ENCODE data around the gene FAM219B.

- TF ChIP-seq POLR2A (IDR thresholded peaks at IDR 0.05) = no peak
- TF ChIP-seq POLR2AphosphoS5 (IDR thresholded peaks at IDR 0.05) = no peak
- TF ChIP-seq, protein P1, sequence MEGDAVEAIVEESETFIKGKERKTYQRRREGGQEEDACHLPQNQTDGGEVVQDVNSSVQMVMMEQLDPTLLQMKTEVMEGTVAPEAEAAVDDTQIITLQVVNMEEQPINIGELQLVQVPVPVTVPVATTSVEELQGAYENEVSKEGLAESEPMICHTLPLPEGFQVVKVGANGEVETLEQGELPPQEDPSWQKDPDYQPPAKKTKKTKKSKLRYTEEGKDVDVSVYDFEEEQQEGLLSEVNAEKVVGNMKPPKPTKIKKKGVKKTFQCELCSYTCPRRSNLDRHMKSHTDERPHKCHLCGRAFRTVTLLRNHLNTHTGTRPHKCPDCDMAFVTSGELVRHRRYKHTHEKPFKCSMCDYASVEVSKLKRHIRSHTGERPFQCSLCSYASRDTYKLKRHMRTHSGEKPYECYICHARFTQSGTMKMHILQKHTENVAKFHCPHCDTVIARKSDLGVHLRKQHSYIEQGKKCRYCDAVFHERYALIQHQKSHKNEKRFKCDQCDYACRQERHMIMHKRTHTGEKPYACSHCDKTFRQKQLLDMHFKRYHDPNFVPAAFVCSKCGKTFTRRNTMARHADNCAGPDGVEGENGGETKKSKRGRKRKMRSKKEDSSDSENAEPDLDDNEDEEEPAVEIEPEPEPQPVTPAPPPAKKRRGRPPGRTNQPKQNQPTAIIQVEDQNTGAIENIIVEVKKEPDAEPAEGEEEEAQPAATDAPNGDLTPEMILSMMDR (IDR thresholded peaks at IDR 0.05) = no peak
- TF ChIP-seq EP300 (IDR thresholded peaks at IDR 0.05) = no peak
Observed at GRCh38 chr15:74870436-74871215, 36.0 kb downstream of the FAM219B start.
